GM23248 (cell line): Measurements from ENCODE around the gene TAPBPL. TPM values are rescaled to one million over a fixed set of nuclear protein-coding genes. Genes with fewer than 3 reads are reported as not detected.
"Not testable (repeated sequence)": the region's sequence is repeated elsewhere in the genome, so short reads cannot be mapped to it uniquely, and the experiment has no call there.

ENCODE experiments used
- DNase-seq: peaks from one replicate; pipeline ENCODE4 v3.0.0-alpha.2; 2015
- H2AFZ ChIP-seq: fragments of 200-600 bp; sonication (generic); 2 replicates; pipeline ENCODE4 v1.6.1; 2016; ENCODE audit warnings: antibody characterized with exemption
- H3F3A ChIP-seq: fragments of 200-600 bp; sonication (generic); 2 replicates; pipeline ENCODE4 v1.6.1; 2016; ENCODE audit warnings: mild to moderate bottlenecking, antibody characterized with exemption, mixed run types; ENCODE audit not compliant: insufficient read depth
- H3K27ac ChIP-seq: fragments of 200-600 bp; sonication (generic); 2 replicates; pipeline ENCODE4 v1.5.1; 2016; ENCODE audit warnings: mild to moderate bottlenecking
- H3K27me3 ChIP-seq: fragments of 200-600 bp; sonication (generic); replicated peaks from 2 replicates; pipeline ENCODE4 v1.6.1; 2016; ENCODE audit warnings: mild to moderate bottlenecking; ENCODE audit not compliant: insufficient read depth
- H3K36me3 ChIP-seq: fragments of 200-600 bp; sonication (generic); 2 replicates; pipeline ENCODE4 v1.6.1; 2016; ENCODE audit warnings: low read depth, mild to moderate bottlenecking
- H3K4me1 ChIP-seq: fragments of 200-600 bp; sonication (generic); 2 replicates; pipeline ENCODE4 v1.6.1; 2016; ENCODE audit warnings: mild to moderate bottlenecking; ENCODE audit not compliant: insufficient read depth
- H3K4me2 ChIP-seq: fragments of 200-600 bp; sonication (generic); one replicate; pipeline ENCODE4 v1.6.1; 2016; ENCODE audit warnings: mild to moderate bottlenecking; ENCODE audit not compliant: unreplicated experiment
- H3K4me3 ChIP-seq: fragments of 200-600 bp; sonication (generic); 2 replicates; pipeline ENCODE4 v1.5.1; 2016; ENCODE audit warnings: mild to moderate bottlenecking
- H3K79me2 ChIP-seq: fragments of 200-600 bp; sonication (generic); 2 replicates; pipeline ENCODE4 v1.6.1; 2016; ENCODE audit warnings: mild to moderate bottlenecking; ENCODE audit not compliant: insufficient read depth
- H3K9ac ChIP-seq: fragments of 200-600 bp; sonication (generic); 2 replicates; pipeline ENCODE4 v1.6.1; 2016; ENCODE audit warnings: mild to moderate bottlenecking
- H3K9me2 ChIP-seq: fragments of 200-600 bp; sonication (generic); 2 replicates; pipeline ENCODE4 v1.6.1; 2016; ENCODE audit warnings: mixed run types, mild to moderate bottlenecking, moderate library complexity; ENCODE audit not compliant: insufficient read depth
- H3K9me3 ChIP-seq: fragments of 200-600 bp; sonication (generic); one replicate; pipeline ENCODE4 v1.6.1; 2017; ENCODE audit warnings: low read depth
- H4K20me1 ChIP-seq: fragments of 200-600 bp; sonication (generic); 2 replicates; pipeline ENCODE4 v1.6.0; 2016; ENCODE audit not compliant: insufficient read depth
- EZH2 ChIP-seq: fragments of 200-600 bp; sonication (generic); IDR thresholded peaks from 2 replicates; pipeline ENCODE4 v1.6.1; 2018; ENCODE audit warnings: antibody characterized with exemption, mild to moderate bottlenecking; ENCODE audit not compliant: insufficient read depth, poor library complexity, severe bottlenecking
- EZH2phosphoT487 ChIP-seq: fragments of 200-600 bp; sonication (generic); IDR thresholded peaks from 2 replicates; pipeline ENCODE4 v1.6.1; 2018; ENCODE audit warnings: antibody characterized with exemption, moderate library complexity, mild to moderate bottlenecking, low read depth; ENCODE audit not compliant: insufficient read depth
- WGBS, 2 experiments: methylation state at CpG; one replicate each; pipeline ENCODE4 v1.1.6; 2015 to 2017; ENCODE audit warnings: low lambda C conversion rate in 2 of 2, low coverage in 1 of 2; ENCODE audit errors: missing lambda C conversion rate in 2 of 2; 5-methylcytosine and 5-hydroxymethylcytosine counted together
- in situ Hi-C: fragments of 300-500 bp; cut with MboI; formaldehyde crosslinking; loops from 2 replicates; pipeline ENCODE4 v1.15.0; 2020
- polyA plus RNA-seq: library from polyadenylated mRNA; unstranded; fragments of >200 nt; fragmentation: Nextera tagmentation; extraction: Ambion mirVana; gene quantifications from 2 replicates; pipeline ENCODE4 v1.2.1, GENCODE V29; 2016
- total RNA-seq: library from RNA; depleted of rRNA; stranded (reverse); fragments of >200 nt; shearing (Covaris generic); gene quantifications from 2 replicates; pipeline ENCODE4 v1.2.3, GENCODE V29; 2014

TAPBPL gene
- total and polyA plus RNA-seq, 2 experiments from 2014 or later = 7.8 to 9.2 TPM

DNA sequence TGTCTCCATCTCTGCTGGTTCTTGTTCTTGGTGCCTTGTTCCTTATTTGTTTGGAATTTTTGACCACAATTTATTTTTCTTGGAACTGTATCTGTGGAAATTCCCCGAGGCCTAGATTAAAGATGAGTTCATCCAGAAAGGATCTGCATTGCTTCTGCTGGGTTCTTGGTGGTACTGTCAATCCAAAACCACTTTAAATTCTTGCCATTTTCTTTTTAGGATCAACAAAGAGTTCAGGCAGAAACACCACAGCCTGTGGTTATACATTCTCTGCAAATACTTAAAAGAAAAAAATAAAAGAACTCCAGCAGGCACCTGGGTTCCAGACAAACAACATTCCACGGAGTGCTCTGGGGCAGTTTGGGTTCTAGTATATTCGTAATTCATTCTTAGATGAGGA lies 24.6 kb downstream of the TAPBPL start:
- H2AFZ ChIP-seq = no peak overlapping the region
- H3K27me3 ChIP-seq = no peaks in the 10 kb centered on the region
- no peaks in the 10 kb centered on the region for H4K20me1 ChIP-seq
- H3K9ac ChIP-seq = no peak overlapping the region
- H3K36me3 ChIP-seq = no peaks in the 10 kb centered on the region
- H3K27ac ChIP-seq = peak overlapping the region; percentile 24; the same call in 1 of the 2 replicates
- WGBS, 2 experiments = 34 to 35% methylated on average over 3 of the region's 3 CpGs
- no peak overlapping the region for H3K4me3 ChIP-seq
- peak; percentile 51 for DNase-seq
- no peaks in the 10 kb centered on the region for H3K9me3 ChIP-seq
- in situ Hi-C loops = no loop called here
- H3K4me2 ChIP-seq = no peak overlapping the region
- H3K4me1 ChIP-seq = peaks cover 18% of the 10 kb centered on the region
- TF ChIP-seq EZH2phosphoT487 (no peak), EZH2 (no peak)
- no peaks in the 10 kb centered on the region for H3K9me2 ChIP-seq
- no peaks in the 10 kb centered on the region for H3K79me2 ChIP-seq
- H3F3A ChIP-seq = peaks cover 18% of the 10 kb centered on the region

DNA sequence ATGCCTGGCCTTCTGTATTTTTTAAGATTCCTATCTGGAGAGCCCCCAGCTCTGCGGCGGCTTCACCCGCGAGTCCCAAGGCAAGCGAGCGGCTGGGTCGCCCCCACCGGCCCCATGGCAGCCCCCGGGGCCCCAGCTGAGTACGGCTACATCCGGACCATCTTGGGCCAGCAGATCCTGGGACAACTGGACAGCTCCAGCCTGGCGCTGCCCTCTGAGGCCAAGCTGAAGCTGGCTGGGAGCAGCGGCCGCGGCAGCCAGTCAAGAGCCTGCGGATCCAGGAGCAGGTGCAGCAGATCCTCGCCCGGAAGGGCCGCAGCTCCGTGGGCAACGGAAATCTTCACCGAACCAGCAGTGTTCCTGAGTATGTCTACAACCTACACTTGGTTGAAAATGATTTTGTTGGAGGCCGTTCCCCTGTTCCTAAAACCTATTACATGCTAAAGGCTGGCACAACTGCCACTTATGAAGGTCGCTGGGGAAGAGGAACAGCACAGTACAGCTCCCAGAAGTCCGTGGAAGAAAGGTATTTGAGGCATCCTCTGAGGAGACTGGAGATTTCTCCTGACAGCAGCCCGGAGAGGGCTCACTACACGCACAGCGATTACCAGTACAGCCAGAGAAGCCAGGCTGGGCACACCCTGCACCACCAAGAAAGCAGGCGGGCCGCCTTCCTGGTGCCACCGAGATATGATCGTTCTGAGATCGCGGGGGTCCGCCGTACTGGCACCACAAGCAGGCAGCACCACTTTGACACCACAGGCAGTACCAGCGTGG lies 25.9 kb downstream of the TAPBPL start:
- H3K27me3 ChIP-seq, H3K79me2 ChIP-seq, H3F3A ChIP-seq, H3K9me2 ChIP-seq, H3K4me3 ChIP-seq, H3K9ac ChIP-seq, H3K36me3 ChIP-seq, H4K20me1 ChIP-seq, in situ Hi-C loops, H3K27ac ChIP-seq, H3K9me3 ChIP-seq, DNase-seq, H3K4me2 ChIP-seq, H2AFZ ChIP-seq: not testable (repeated sequence)
- WGBS, 2 experiments = 92% methylated on average over 33 to 37 of the region's 37 CpGs
- H3K4me1 ChIP-seq = peaks cover 15% of the 10 kb centered on the region; the same call in 1 of the 2 replicates

DNA sequence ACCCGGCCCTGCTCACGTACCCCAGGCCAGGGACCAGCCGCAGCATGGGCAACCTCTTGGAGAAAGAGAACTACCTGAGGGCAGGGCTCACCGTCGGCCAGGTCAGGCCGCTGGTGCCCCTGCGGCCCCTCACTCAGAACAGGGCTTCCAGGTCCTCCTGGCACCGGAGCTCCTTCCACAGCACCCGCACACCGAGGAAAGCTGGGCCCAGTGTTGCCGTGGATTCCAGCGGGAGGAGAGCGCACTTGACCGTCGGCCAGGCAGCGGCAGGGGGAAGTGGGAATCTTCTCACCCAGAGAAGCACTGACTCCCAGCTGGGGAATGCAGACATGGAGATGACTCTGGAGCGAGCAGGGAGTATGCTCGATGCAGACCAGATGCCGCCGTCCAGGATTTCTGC lies 26.6 kb downstream of the TAPBPL start:
- Histone ChIP-seq H3K36me3 (no peaks in the 10 kb centered on the region), H4K20me1 (no peaks in the 10 kb centered on the region), H3K9ac (no peak overlapping the region), H3K4me2 (no peak overlapping the region), H3K79me2 (no peaks in the 10 kb centered on the region), H3K9me3 (no peaks in the 10 kb centered on the region), H3K4me1 (peaks cover 15% of the 10 kb centered on the region; the same call in 1 of the 2 replicates), H3K4me3 (no peak overlapping the region), H3F3A (peaks cover 10% of the 10 kb centered on the region), H2AFZ (0 out of 2 replicates have a peak overlapping the region, but pooled peaks have one; percentile 28), H3K9me2 (no peaks in the 10 kb centered on the region), H3K27ac (no peak overlapping the region), H3K27me3 (no peaks in the 10 kb centered on the region)
- peak; percentile 73 for DNase-seq
- in situ Hi-C loops = no loop called here
- WGBS, 2 experiments = 55 to 61% methylated on average over 20 of the region's 20 CpGs
- TF ChIP-seq EZH2phosphoT487 (no peak), EZH2 (no peak)

DNA sequence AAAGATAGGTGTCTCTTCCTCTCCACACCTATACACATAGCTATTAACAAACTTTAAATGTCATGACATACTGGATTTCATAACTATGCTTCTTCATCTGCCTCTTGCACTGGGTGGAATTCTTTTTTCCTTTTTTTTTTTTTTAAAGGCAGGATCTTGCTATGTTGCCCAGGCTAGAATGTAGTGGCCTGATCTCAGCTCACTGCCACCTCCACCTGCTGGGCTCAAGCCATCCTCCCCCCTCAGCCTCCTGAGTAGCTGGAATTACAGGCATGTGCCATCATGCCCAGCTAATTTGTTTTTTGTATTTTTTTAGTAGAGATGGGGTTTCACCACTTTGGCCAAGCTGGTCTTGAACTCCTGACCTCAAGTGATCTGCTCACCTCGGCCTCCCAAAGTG lies 36.4 kb downstream of the TAPBPL start:
- H3K36me3 ChIP-seq = 0 out of 2 replicates have a peak, but pooled peaks cover 7% of the 10 kb centered on the region
- no peaks in the 10 kb centered on the region for H3K9me2 ChIP-seq
- H3K27ac ChIP-seq = no peak overlapping the region
- in situ Hi-C loops = no loop called here
- H3K27me3 ChIP-seq = no peaks in the 10 kb centered on the region
- no peak overlapping the region for H3K4me2 ChIP-seq
- H3K79me2 ChIP-seq = peaks cover 19% of the 10 kb centered on the region
- 68 to 85% methylated on average over 1 of the region's 1 CpG for WGBS, 2 experiments
- no peak overlapping the region for H2AFZ ChIP-seq
- peaks cover 8% of the 10 kb centered on the region for H3K4me1 ChIP-seq
- no peak overlapping the region for H3K9ac ChIP-seq
- peaks cover 7% of the 10 kb centered on the region for H3F3A ChIP-seq
- DNase-seq = no peak
- H4K20me1 ChIP-seq = no peaks in the 10 kb centered on the region
- H3K9me3 ChIP-seq = no peaks in the 10 kb centered on the region
- H3K4me3 ChIP-seq = no peak overlapping the region
- TF ChIP-seq EZH2phosphoT487 (no peak), EZH2 (no peak)
